HG02981 (cell line): ENCODE measurements around the gene TMEM106C.
A peak's percentile ranks its signal among the peaks of the same experiment; 100 is the strongest.

Experiments used
- ATAC-seq: cut with Tn5 transposase; IDR thresholded peaks from one replicate; pipeline ENCODE4 v1.9.1; 2021; ENCODE audit warnings: mild to moderate bottlenecking, moderate library complexity; ENCODE audit not compliant: unreplicated experiment

The TMEM106C gene

DNA sequence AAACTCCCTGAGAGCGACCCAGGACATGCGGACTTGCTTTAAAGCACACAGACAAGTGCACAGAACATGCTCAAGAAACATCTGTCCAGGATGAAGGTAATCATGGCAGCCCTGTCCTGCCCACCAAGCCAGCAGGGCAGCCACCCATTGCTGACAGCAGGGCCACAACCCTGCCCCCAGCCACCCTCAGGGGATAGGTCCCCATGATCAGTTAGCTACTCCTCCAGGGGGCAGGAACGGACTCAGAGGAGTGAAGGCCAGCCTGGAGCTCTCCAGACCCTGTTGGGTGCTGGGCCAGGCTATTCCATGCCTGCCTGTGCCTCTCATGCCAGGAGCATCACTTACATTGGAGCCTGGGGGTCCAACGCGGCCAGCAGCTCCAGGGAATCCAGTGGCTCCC is 15.8 kb downstream of the TMEM106C start:
- ATAC-seq = no peak

DNA sequence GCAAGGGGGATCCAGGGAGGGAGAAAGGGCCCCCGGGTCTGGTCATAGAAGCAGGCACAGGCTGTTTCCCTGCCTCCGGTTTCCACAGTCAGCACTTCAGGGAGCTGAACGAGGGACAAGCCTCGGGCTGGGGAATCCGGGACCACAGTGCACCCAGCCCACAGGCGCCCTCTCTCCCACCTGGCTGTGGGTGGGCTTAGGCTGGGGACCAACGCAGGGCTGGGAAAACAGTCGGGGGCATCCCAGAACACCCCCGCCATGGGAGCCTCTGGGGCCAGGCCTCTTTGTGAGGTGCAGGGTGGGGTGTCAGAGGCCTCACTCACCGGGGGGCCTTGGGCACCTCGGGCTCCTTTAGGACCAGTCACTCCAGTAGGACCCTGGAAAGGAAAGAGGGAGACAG is 16.3 kb downstream of the TMEM106C start:
- ATAC-seq = no peak

DNA sequence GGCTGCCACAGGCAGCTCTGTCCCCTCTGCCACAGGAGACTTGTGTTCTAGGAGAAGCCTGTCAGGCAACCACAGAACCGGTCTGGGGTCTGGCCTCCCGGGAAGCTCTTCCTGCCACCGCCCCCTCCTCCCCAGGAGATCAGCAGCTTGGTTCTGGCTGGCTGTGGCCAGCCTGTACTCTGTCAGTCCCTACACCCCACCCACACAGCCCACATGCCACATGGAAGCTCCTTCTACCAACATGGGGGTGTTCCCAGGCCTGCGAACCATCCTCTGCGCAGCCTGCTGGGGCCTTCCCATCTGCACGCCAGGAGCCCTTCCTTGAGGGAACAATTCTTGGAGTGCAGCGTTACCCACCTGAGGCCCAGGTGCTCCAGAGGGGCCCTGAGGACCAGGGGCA is 16.8 kb downstream of the TMEM106C start:
- ATAC-seq = no peak

GRCh38 chr12:47980779-47981495 is 17.5 kb downstream of the TMEM106C start:
- no peak for ATAC-seq

- no peak for ATAC-seq
Measured at GRCh38 chr12:47981496-47982260, 18.3 kb downstream of the TMEM106C start.

DNA sequence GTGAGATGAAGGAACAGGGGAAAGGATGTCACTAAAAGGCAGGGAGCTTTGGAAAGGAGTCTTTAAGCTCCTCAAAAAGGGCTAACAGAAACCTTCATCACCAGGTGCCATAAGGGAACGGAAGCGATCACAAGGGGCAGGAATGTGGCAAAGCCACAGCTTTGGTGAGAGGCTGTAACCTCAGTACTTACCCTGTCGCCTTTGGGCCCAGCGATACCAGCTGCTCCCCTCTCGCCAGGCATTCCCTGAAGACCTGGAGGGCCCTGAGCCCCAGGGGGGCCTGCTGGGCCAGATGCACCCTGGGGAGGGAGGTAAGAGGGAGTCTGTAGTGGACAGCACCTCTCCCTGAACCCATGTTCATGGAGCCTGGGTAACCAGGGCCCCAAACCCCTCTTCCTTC is 18.9 kb downstream of the TMEM106C start:
- ATAC-seq = no peak

- no peak for ATAC-seq
Measured at GRCh38 chr12:47982770-47983169, 19.4 kb downstream of the TMEM106C start.

- no peak for ATAC-seq
Measured at GRCh38 chr12:47983541-47984115, 20.2 kb downstream of the TMEM106C start.

- no peak for ATAC-seq
Measured at GRCh38 chr12:47984331-47984801, 21.0 kb downstream of the TMEM106C start.

DNA sequence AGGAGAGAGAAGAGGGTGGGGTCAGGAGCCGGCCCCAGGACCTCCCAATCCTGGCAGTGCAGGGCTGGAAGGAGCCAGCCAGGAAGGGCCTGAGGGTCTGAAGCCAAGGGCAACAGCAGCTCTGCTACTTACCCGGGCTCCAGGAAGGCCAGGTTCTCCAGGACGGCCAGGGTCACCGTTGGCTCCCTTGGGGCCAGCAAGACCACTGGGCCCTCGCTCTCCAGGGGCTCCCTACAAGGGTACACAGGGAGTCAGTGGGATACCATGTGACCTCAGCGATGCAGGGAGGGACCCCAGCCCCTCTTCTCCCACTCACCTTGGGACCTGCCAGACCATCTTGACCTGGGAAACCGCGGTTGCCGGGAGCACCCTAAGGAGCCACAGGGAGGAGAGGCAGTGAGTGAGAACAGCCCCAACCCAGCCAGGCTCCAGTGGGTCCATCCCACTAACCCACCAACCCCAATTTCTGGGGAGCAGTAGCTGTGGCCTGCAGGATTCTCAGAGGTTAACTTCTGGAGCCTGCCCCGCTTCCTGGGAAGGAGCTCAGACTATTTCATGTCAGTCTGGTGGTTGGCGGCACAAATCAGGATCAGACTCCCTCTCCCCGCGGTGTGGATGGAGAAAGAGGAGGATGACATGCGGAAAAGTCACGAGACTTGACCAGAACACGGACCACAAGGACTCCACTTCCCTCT is 22.3 kb downstream of the TMEM106C start:
- no peak for ATAC-seq

- no peak for ATAC-seq
Measured at GRCh38 chr12:47986291-47986660, 22.9 kb downstream of the TMEM106C start.

GRCh38 chr12:47986832-47987231 is 23.4 kb downstream of the TMEM106C start:
- ATAC-seq = no peak

DNA sequence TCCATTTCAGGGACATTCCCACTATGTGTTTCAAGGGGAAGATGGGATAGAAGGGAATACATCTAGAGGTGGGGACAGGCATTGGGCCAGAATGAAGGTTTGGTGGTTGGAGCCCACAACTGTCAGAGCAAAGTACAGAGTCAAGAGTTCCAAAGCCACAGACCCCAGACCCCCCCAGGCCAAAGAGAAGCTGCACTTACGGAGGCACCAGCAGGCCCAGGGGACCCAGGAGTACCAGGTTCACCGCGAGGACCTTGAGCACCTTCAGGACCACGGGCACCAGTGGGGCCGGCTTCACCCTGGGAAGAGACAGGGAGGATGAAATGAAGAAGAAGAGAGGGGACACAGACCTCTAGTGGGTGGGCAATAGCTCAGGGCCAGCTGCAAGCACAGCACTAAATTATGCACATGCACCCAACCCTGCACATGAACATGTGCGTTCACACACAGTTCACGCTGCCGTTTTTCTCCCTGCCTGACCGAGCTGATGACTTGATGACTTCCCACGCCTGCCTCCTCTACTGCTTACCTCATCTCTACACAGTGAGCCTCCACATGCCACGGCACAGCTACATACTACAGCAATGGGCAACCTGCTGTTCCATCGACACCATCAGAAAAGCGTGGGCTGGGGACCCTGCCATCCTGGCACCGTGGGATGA is 24.1 kb downstream of the TMEM106C start:
- no peak for ATAC-seq

DNA sequence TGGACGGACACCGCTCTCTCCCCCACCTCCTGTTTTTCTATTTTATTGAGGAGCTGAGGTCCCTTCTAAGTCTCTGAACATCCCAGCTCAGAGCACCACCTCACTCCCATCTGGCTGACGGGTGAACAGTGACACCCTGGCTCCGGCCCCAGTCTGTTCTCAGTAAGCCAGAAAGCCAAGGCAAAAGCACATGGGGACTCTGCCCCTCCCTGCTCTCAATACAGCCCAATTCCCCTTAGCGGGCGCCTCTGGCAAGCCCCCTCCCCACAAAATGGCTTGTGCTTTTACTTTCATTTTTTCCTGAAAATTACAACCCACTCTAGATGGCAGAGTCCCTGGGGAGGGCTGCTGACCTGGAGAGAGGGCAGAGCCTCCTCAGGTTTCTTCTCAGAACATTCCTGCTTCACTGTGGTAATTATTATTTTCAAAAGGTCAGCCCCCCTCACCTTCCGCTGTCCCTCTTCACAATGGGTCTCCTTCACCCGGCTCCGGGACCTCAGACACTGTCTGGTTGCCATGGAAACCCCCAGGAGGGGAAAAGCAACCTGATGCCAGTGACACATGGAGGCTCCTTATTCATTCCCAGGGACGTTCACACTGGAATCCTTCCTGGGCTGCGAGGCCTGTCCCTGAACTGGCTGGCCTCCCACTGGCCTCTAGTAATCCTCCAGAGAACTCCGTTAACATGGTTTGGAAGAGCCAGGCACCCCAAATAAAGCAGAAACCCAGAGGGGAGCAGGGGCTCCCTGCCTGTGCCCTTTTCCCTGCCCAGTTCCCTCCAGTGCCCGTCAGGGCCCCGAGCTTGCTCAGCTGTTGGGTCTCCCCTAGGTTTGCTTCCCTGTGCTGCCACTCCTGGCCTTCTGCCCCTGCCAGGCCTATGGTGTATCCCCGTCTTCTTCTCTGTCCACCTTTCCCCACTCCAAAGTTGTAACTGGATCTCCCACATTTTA is 25.0 kb downstream of the TMEM106C start:
- ATAC-seq = no peak

DNA sequence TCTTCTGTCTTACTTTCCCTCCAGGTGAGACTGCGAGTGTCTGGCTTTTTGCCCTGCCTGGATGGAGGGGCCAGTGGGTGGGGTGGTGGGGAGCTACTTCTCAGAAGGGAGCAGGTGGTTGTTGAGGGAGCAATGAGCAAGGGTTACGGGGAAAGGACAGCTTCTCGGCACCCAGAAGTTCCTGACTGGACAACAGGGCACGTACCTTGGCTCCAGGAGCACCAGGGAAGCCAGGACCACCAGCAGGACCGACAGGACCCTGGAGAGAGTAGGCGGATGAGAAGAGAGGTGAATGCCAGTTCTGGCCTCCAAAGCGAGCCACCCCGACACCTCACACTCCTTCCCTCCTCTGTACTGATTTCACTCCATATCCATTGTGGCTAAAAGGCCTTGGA is 25.6 kb downstream of the TMEM106C start:
- no peak for ATAC-seq

DNA sequence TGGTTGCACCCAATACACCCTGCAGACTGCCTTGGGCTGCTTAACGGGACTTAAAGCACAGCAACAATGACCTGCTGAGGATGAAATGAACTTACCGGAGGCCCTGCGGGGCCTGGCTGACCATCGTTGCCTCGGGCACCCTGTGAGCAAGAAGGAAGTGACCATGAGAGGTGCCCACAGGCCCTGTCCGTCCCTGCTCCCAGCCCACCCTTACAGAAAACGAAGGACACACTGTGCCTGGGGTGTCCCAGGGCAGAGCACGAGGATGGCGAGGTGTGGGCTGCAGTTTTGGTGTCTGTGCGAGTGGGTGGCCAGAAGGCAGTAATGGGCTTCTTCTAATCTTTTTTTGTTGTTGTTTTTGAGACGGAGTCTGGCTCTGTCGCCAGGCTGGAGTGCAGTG is 26.3 kb downstream of the TMEM106C start:
- ATAC-seq = no peak

DNA sequence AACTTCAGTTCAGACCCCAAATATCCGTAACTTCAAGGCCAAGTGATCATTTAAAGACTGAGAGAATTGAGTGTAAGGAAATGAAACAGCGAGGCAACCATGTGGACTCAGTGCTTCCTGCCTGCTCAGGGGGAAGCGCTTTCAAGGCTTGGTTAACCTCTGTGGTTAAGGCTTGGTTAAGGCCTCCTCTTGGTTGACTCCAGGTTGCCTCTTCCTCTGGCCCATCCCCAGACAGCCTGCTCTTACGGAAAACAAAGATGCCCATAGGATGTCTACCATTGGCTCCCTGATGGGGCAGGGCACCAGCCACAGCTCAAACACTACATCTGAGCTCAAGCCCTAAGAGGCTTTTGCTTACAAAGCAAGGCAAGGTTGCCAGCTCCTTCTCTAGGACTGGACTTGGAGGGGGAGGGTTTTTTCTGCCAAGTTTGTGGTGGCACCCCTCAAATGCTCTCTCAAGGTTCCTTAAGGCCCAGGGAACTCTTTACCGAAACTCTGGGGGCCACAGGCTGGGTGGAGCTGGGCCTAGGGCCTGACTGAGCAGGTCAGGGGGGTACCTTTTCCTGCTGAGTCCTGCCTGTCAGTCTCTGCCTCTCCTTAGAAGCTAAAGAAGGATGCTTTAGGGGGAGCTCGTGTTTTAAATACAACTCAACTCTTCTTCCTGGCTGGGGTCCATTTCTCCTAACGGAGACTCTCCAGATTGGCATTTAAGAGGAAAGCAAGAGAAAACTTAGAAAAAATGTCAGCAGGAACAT is 27.1 kb downstream of the TMEM106C start:
- ATAC-seq = peak; percentile 90

DNA sequence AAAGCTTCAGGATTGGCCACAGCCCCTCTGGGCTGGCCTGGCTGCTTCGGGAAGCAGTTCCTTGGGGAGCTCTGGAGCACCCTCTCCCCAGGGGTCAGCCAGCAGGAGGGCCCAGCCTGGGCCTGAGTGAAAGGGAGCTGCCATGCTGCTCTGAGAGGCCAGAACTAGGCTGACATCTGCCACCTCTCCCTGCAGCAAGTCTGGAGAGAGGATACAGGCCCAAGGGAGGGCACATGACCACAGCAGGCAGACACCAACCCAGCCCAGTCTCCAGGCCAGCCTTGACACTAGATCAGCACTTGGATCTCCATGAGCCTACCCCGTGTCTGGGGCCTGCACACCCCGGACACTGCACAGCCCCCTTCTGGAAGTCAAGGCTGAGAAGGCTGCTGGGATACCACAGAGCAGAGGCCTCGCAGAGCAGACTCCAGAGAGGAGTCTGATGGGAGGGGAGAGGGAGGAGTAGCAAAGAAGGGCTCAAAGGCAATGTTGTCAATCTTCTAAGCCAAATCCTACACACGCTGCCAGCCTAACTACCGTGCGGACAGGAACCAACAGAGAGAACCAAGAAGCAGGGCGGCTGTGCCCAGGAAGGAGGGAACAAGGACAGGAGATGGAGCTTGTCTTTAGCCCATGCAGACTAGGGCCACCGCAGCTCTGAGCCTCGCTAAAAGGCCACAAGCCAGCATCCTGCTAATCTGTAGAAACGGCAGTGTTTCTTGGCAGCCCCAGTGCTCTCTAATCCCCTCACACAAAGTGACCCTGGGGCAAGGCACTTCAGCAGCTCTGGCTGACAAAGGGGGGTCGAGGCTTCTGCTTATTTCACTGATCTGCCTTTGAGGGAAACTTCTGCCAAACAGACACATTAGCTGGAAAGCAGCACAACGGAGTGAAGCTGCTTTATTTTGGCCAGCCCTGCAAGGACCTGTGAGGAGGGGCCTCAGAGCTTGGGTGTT is 28.0 kb downstream of the TMEM106C start:
- no peak for ATAC-seq
